Gastrocnemius medialis (tissue), 4 donors: ENCODE data around the gene PROM1. TPM values are rescaled to one million over a fixed set of nuclear protein-coding genes. Genes with fewer than 3 reads are reported as not detected.

Experiments
- ATAC-seq, 2 donors: fragments of 150-250 bp; one replicate each; pipeline ENCODE4 v1.9.1; 2016
- DNase-seq, 2 donors: peaks; one replicate each; pipeline ENCODE4 v3.0.0-alpha.2; 2019
- H3K27ac ChIP-seq, 4 donors: fragments of 200-600 bp; sonication (generic); 1 replicate in 1 of 4; 2 replicates in 3 of 4; pipeline ENCODE4 v1.5.1; 2016 to 2018; ENCODE audit warnings: mild to moderate bottlenecking in 2 of 4, moderate library complexity in 1 of 4
- H3K27me3 ChIP-seq, 3 donors: fragments of 200-600 bp; sonication (generic) in 2 of 3; 1 replicate in 1 of 3; 2 replicates in 2 of 3; pipeline versions ENCODE4 v1.5.1 to v1.6.0; 2016 to 2019; ENCODE audit warnings: mild to moderate bottlenecking in 1 of 3, moderate library complexity in 1 of 3
- H3K36me3 ChIP-seq, 2 donors: fragments of 200-600 bp; sonication (generic) in 1 of 2; one replicate each; pipeline ENCODE4 v1.5.1; 2017 to 2018
- H3K4me1 ChIP-seq, 2 donors: fragments of 200-600 bp; sonication (generic) in 1 of 2; one replicate each; pipeline ENCODE4 v1.5.1; 2016 to 2017; ENCODE audit warnings: mild to moderate bottlenecking in 2 of 2
- H3K4me3 ChIP-seq, 4 donors: fragments of 200-600 bp; sonication (generic) in 3 of 4; 1 replicate in 1 of 4; 2 replicates in 3 of 4; pipeline ENCODE4 v1.5.1; 2016 to 2019; ENCODE audit warnings: mild to moderate bottlenecking in 2 of 4
- H3K9me3 ChIP-seq, 3 donors: fragments of 200-600 bp; sonication (generic) in 2 of 3; 1 replicate in 1 of 3; 2 replicates in 2 of 3; pipeline ENCODE4 v1.5.1; 2016 to 2019
- CTCF ChIP-seq, 5 experiments: fragments of 450-650 bp in 3 of 5; fragments of 200-600 bp in 2 of 5; sonication (generic) in 2 of 5; IDR thresholded peaks in 4 of 5; conservative IDR thresholded peaks in 1 of 5; 1 replicate in 4 of 5; 2 replicates in 1 of 5; pipeline ENCODE4 v1.5.1; 2016 to 2019; ENCODE audit warnings: antibody characterized with exemption in 5 of 5, mild to moderate bottlenecking in 3 of 5, moderate library complexity in 3 of 5
- POLR2A ChIP-seq, 2 donors: fragments of 450-650 bp; IDR thresholded peaks; one replicate each; pipeline ENCODE4 v1.6.1; 2017; ENCODE audit warnings: antibody characterized with exemption in 2 of 2, mild to moderate bottlenecking in 2 of 2, moderate library complexity in 2 of 2
- in situ Hi-C, 4 donors: fragments of 200-750 bp; cut with MboI; loops; one replicate each; pipeline versions ENCODE4 v1.15.0 to v1.8.0; 2017; ENCODE audit warnings: low sequenced_read_pairs in 4 of 4
- intact Hi-C: fragments of 100-400 bp; cut with DNase I; formaldehyde crosslinking; loops from one replicate; pipeline ENCODE4 v1.15.1; 2023; ENCODE audit warnings: low total_unique reads
- total RNA-seq, 4 donors: library from RNA; depleted of rRNA; stranded (reverse); fragments of >200 nt; gene quantifications; one replicate each; pipeline versions ENCODE4 v1.1.0 to v1.2.3, GENCODE V29; 2016

PROM1 gene
- total RNA-seq, 4 donors from 2014 or later, result 0.11 to 2.9 (median 0.58) TPM; not detected in 1

GRCh38 chr4:15942283-15942682 is 141.5 kb downstream of the PROM1 start:
- in situ Hi-C loops, result no loop called here
- TF ChIP-seq CTCF (IDR thresholded peaks at IDR 0.05 in 4 of 5, conservative IDR thresholded peaks at IDR 0.05 in 1 of 5), result no peak
- no peak for TF ChIP-seq POLR2A (IDR thresholded peaks at IDR 0.05)
- intact Hi-C loops, result no loop called here

GRCh38 chr4:15938640-15939039 is 145.2 kb downstream of the PROM1 start, which contains the start of gene FGFBP1:
FGFBP1 (minus strand) TSS chr4:15938740; CDS start chr4:15936632, 2,108 bp downstream.
- H3K27ac ChIP-seq, result no peak within 1 kb of the TSS
- H3K27me3 ChIP-seq, result no peaks in the 10 kb centered on the region
- no peak within 1 kb of the TSS for H3K4me3 ChIP-seq
- H3K36me3 ChIP-seq, result no peaks in the 10 kb centered on the region
- no peak for TF ChIP-seq POLR2A (IDR thresholded peaks at IDR 0.05)
- intact Hi-C loops (no loop called here), in situ Hi-C loops (no loop called here)
- ATAC-seq (no peak), DNase-seq (no peak)
- H3K4me1 ChIP-seq, result no peaks in the 10 kb centered on the region
- no peaks in the 10 kb centered on the region for H3K9me3 ChIP-seq

More at GRCh38 chr4:15942283-15942682, 141.5 kb downstream of the PROM1 start:
- ATAC-seq, result no peak
- no peaks in the 10 kb centered on the region for H3K4me1 ChIP-seq
- DNase-seq, result no peak
- no peak overlapping the region for H3K27ac ChIP-seq
- no peaks in the 10 kb centered on the region for H3K36me3 ChIP-seq
- H3K9me3 ChIP-seq, result no peaks in the 10 kb centered on the region
- H3K27me3 ChIP-seq, result no peaks in the 10 kb centered on the region
- no peak overlapping the region for H3K4me3 ChIP-seq

GRCh38 chr4:15938182-15938581 is 145.6 kb downstream of the PROM1 start:
- no peak overlapping the region for H3K4me3 ChIP-seq
- TF ChIP-seq POLR2A (IDR thresholded peaks at IDR 0.05) (no peak), CTCF (IDR thresholded peaks at IDR 0.05 in 4 of 5, conservative IDR thresholded peaks at IDR 0.05 in 1 of 5) (no peak)
- intact Hi-C loops, result no loop called here
- no peak for DNase-seq
- no peak for ATAC-seq
- H3K9me3 ChIP-seq, result no peaks in the 10 kb centered on the region
- H3K27ac ChIP-seq, result no peak overlapping the region
- H3K27me3 ChIP-seq, result no peaks in the 10 kb centered on the region
- in situ Hi-C loops, result no loop called here
- H3K36me3 ChIP-seq, result no peaks in the 10 kb centered on the region
- no peaks in the 10 kb centered on the region for H3K4me1 ChIP-seq

GRCh38 chr4:15936495-15936894 is 147.3 kb downstream of the PROM1 start:
- intact Hi-C loops, result no loop called here
- in situ Hi-C loops, result no loop called here
- Histone ChIP-seq H3K27me3 (no peaks in the 10 kb centered on the region), H3K9me3 (no peaks in the 10 kb centered on the region), H3K4me1 (no peaks in the 10 kb centered on the region), H3K27ac (no peak overlapping the region), H3K4me3 (no peak overlapping the region), H3K36me3 (no peaks in the 10 kb centered on the region)
- no peak for DNase-seq
- TF ChIP-seq POLR2A (IDR thresholded peaks at IDR 0.05), result no peak
- no peak for TF ChIP-seq CTCF (IDR thresholded peaks at IDR 0.05 in 4 of 5, conservative IDR thresholded peaks at IDR 0.05 in 1 of 5)
- ATAC-seq, result no peak

GRCh38 chr4:15935504-15936402 is 148.1 kb downstream of the PROM1 start:
- Histone ChIP-seq H3K9me3 (no peaks in the 10 kb centered on the region), H3K27ac (no peak overlapping the region), H3K4me3 (no peak overlapping the region), H3K4me1 (no peaks in the 10 kb centered on the region), H3K27me3 (no peaks in the 10 kb centered on the region), H3K36me3 (no peaks in the 10 kb centered on the region)
- ATAC-seq (no peak), DNase-seq (no peak)
- in situ Hi-C loops, result no loop called here
- no peak for TF ChIP-seq CTCF (IDR thresholded peaks at IDR 0.05 in 4 of 5, conservative IDR thresholded peaks at IDR 0.05 in 1 of 5)
- TF ChIP-seq POLR2A (IDR thresholded peaks at IDR 0.05), result no peak
- intact Hi-C loops, result no loop called here
